Stimulated activated CD8-positive, alpha-beta memory T cell treated with anti-CD3 and anti-CD28 coated beads, Interleukin-7, amount 100 ng/mL, for 4 hours (primary cell): ENCODE data around the gene NAT9.

Source experiments
- DNase-seq, 2 donors: peaks; one replicate each; pipeline ENCODE4 v3.0.0-alpha.2; 2020; ENCODE audit warnings: low read depth in 2 of 2

The NAT9 gene

GRCh38 chr17:74779948-74780400 lies 3.8 kb upstream of the NAT9 start:
- peak; percentile 21 to 44 for DNase-seq

DNA sequence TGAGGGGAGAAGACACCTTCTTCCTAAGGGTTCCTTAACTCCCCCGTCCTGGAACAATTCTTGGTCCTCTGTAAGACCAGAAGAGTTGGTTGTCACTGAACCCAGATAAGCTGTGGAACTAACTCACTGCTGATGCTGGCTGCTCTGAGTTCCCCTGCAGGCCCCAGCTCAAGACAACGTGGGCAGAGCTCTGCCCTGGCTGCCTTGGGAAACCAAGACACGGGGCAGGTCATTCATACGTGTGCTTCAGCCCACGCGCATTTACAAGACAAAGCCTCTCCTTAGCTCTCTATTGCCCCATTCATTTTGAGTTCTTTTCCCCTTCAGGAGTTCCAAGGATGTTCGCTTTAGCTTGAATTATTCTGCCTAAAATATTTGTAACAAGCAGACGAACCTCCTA lies 3.4 kb upstream of the NAT9 start:
- no peak for DNase-seq

GRCh38 chr17:74778960-74779359 lies 2.8 kb upstream of the NAT9 start:
- no peak for DNase-seq

GRCh38 chr17:74777901-74778515 lies 1.9 kb upstream of the NAT9 start:
- no peak for DNase-seq

DNA sequence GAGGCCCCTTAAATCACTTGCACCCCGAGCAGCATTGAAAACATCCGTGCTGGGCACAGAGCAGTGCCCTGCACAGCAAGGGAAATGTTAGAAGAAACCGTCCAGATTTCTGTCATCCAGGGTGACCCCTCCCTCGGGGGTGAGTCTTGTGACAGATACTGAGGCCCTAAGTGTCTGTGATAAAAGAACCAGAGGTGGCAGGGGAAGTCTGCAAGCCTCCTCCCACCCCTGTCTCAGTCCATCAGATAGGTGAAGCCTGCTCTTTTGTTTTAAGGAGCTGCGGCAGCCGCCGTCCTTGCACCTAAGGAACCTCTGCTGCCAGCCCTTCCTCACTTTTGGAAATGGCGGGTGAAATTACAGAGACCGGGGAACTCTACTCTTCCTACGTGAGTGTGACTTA lies 845 bp upstream of the NAT9 start:
- DNase-seq, result no peak

GRCh38 chr17:74775409-74776043 lies 619 bp downstream of the NAT9 start:
- DNase-seq, result no peak

- DNase-seq, result no peak
These were observed 2.3 kb downstream of the NAT9 start for GRCh38 chr17:74773871-74774286.

DNA sequence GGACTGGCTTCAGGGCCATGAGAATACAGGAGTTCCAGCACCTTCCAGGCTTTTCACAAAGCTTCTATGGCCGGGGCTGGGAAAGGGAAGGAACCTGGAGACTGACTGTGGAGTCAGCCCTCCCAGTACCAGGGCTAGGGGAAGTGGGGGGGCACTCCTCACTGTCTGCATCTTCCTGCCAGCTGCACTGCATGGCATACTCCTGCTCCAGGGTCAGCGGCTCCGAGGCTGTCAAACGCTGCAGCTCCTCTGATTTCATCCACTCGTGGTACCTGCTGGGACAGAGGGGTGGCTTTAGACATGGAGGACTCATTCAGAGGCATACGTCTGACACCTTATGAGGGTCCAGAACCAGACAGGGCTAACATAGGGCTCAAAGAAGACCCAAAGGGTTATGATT lies 2.7 kb downstream of the NAT9 start:
- no peak for DNase-seq

- DNase-seq, result no peak
These were observed 4.1 kb downstream of the NAT9 start for GRCh38 chr17:74772053-74772452.

DNA sequence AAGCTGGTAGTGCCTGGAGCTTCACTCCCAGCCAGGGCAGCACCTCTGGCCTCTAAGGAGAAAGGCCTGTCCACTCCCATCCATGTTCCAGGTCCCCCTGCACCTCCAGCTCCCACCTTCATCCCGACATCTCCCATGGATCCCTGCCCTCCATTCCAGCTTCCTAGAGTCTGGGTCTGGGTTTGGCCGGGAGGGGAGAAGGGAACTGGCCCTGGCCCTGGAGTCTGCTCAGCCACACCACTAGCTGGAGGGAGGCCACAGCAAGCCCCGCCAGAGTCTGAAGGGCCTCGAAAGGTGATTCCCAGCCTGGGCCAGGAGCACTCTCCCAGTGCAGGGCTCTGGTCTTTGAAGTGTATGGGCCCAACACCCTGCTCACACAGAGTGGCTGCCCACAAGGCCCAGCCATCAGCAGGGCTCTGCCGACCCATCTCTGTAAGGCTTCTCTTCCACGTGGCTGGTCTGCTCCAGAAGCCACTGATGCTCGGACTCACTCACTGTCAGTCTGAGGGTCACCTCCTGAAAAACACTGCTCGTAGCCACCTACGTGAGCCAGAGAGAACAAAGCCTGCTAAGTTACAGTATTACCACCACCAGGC lies 4.7 kb downstream of the NAT9 start:
- no peak for DNase-seq

DNA sequence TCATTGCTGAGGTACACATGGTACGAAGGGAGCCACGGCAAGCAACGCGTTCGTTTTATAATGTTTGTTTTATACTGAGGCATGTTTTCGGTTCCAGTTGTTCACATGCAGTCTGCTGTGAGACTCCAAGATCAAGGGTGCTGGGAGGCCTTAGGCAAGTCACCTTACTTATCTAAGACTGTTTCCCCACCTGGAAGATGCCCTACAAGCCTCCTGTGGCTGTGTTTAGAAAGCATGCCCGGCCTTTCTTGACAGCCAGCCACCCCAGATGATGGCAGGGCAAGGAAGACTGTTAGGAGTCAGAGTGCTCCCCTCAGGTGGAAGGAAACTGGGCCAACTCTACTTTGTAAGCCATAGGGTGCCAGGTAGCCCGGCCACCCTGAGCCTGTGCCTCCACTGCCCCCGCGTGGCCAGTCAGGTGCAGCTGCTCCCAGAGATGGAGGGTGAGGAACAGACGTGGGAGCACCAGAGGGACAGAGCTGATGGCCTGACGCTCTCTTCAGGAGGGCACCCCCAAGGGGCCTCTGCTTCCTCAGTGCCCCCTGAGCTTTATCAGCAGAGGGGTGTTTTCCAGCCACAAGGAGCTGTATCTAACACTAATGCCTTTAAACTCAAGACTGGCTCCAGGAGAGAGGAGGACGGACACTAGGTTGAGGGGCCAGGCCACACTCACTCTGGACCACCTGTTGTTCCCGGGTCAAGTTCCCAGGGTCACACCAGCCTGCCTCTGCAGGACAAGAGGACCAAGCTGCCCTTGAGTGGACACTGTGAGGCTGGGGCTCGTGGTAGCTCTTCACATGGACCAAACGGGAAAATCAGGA lies 5.4 kb downstream of the NAT9 start:
- peak; percentile 40 to 62 for DNase-seq

DNA sequence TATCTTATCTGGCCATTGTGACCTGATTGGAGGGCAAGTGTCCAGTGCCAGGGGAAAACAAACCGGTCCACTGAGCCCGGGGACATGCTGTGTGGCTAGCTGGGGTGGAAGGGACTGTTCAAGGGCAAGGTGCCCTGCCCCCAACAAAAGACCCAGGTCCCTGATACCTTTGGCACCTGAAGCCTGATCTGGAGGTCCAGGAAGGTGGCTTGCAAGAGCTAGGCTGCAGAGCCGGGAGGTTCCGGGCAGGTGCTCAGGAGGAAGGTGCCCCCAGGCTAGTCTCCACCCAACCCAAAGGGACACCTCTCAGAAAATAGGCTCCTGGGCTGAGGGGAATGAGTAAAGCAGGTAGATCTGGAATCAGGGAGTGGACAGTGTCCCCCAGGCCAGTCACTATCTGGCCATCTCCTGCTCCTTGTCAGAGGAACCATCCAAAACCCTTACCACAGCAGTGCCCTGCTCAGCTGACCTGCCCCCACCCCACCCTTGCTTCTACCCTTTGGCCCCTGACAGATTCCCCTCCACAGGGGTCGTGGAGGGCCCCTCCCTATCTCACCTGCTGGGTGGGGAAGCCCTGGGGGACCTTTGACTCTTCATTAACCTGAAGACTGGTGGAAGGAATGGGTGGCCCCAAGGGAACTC lies 6.2 kb downstream of the NAT9 start:
- DNase-seq, result no peak

- no peak for DNase-seq
These were observed 6.8 kb downstream of the NAT9 start for GRCh38 chr17:74769266-74769855.

- DNase-seq, result no peak
These were observed 7.4 kb downstream of the NAT9 start for GRCh38 chr17:74768763-74769114.

DNA sequence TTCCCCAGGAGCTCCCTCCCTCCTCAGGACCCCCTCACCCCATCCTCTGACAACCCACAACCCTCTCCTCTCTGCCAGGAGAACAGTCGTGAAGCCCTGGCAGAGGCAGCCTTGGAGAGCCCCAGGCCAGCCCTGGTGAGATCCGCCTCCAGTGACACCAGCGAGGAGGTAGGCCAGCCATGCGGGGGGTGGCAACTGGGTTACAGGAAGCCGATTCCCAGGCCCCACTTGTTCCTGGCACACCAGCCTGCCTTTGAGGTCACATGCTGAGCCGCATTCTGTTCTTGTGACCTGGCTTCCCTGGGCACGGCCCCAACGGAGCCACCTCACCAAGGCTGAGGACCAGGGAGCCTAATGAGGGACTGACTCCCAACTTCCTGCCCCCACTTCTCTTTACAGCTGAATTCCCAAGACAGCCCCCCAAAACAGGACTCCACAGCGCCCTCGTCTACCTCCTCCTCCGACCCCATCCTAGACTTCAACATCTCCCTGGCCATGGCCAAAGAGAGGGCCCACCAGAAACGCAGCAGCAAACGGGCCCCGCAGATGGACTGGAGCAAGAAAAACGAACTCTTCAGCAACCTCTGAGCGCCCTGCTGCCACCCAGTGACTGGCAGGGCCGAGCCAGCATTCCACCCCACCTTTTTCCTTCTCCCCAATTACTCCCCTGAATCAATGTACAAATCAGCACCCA lies 7.9 kb downstream of the NAT9 start:
- no peak for DNase-seq

DNA sequence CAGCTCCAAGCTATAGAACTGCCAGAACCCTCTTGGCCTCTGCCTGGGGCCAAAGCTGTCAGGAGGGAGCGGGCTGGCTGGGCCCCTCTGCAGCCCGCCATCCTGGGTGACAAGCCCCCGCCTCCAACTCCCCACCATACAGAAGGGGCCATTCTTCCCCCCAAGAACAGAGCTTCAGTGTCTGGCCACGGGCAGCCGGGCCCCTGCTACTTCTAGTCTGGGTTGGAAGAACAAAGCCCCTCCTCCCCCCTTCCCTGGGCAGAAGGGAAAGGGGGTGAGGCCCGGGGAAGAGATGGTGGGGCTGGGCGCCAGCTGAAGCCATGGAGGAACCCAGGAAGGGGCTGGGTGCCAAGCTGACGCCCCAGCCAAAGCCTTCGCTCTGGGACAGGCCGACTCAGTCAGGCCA lies 9.0 kb downstream of the NAT9 start:
- DNase-seq, result no peak

- DNase-seq, result no peak
These were observed 9.7 kb downstream of the NAT9 start for GRCh38 chr17:74766413-74766812.

- no peak for DNase-seq
These were observed 11.3 kb downstream of the NAT9 start for GRCh38 chr17:74764751-74765286.

GRCh38 chr17:74763565-74764387 lies 12.4 kb downstream of the NAT9 start:
- DNase-seq, result no peak

DNA sequence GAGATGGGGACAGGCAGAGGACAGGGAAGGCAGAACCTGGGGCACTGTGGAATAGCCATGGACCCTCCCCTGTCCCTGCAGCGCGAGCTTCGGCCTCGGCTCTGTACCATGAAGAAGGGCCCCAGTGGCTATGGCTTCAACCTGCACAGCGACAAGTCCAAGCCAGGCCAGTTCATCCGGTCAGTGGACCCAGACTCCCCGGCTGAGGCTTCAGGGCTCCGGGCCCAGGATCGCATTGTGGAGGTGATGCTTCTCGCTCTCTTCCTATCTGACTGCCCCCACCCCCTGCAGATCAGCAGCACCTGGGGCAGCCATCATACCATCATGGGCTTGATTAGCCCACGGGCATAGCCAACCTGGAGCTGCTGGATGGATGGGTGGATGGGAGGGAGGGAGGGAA lies 14.2 kb downstream of the NAT9 start:
- no peak for DNase-seq
